H1 (cell line): ENCODE results near the gene SEPTIN5. TPM values are rescaled to one million over a fixed set of nuclear protein-coding genes. Genes with fewer than 3 reads are reported as not detected.

Experiments used
- CTCF ChIA-PET: fragments of 300-600 bp; sonication (Branson Sonifier 250); formaldehyde crosslinking; loops from one replicate; lab custom pipeline; 2021; ENCODE audit not compliant: partially characterized antibody; lab: Charles Lee
- POLR2A ChIA-PET: fragments of 300-600 bp; sonication (Branson Sonifier 250); formaldehyde crosslinking; loops from one replicate; lab custom pipeline; 2021; ENCODE audit warnings: inconsistent platforms; ENCODE audit not compliant: partially characterized antibody; lab: Charles Lee
- DNase-seq, 2 experiments: peaks; one replicate each; pipeline versions ENCODE4 v3.0.0 to v3.0.0-alpha.2; 2010 to 2022; ENCODE audit warnings: low spot score in 2 of 2, low read depth in 1 of 2, mixed read lengths in 1 of 2
- FAIRE-seq: peaks from 2 replicates; lab custom pipeline; 2011; peaks lifted over from hg19 to GRCh38; lab: Jason Lieb, UNC
- H2AFZ ChIP-seq: 2 replicates; pipeline ENCODE4 v1.8.1; 2012; ENCODE audit warnings: low read length, inconsistent platforms
- H2AK5ac ChIP-seq: 2 replicates; pipeline ENCODE4 v1.6.1; 2013; ENCODE audit warnings: low read depth, low read length
- H2BK120ac ChIP-seq: replicated peaks from 2 replicates; pipeline ENCODE3; 2013; ENCODE audit warnings: low read depth, low read length, inconsistent platforms
- H2BK12ac ChIP-seq: 2 replicates; pipeline ENCODE4 v1.6.1; 2013; ENCODE audit warnings: low read depth, low read length
- H2BK15ac ChIP-seq: 2 replicates; pipeline ENCODE4 v1.6.1; 2013; ENCODE audit warnings: low read length
- H2BK20ac ChIP-seq: 2 replicates; pipeline ENCODE4 v1.6.1; 2013; ENCODE audit warnings: low read length
- H2BK5ac ChIP-seq: 2 replicates; pipeline ENCODE4 v1.6.1; 2013; ENCODE audit warnings: low read depth, low read length
- H3K14ac ChIP-seq: 2 replicates; pipeline ENCODE4 v1.6.1; 2013; ENCODE audit warnings: inconsistent platforms; ENCODE audit not compliant: insufficient read length
- H3K18ac ChIP-seq: 2 replicates; pipeline ENCODE4 v1.6.1; 2013; ENCODE audit warnings: low read length; ENCODE audit errors: extremely low read depth
- H3K23ac ChIP-seq: 2 replicates; pipeline ENCODE4 v1.6.1; 2013; ENCODE audit warnings: inconsistent platforms; ENCODE audit not compliant: insufficient read length
- H3K23me2 ChIP-seq: 2 replicates; pipeline ENCODE4 v1.6.1; 2013; ENCODE audit warnings: low read depth, low read length
- H3K27ac ChIP-seq: 2 replicates; pipeline ENCODE4 v1.6.1; 2011; ENCODE audit warnings: low read depth, low read length, inconsistent platforms
- H3K27me3 ChIP-seq, 4 experiments: replicated peaks in 1 of 4; 1 replicate in 1 of 4; 2 replicates in 3 of 4; pipeline versions ENCODE4 v1.6.1 to v1.8.1; 2011 to 2013; ENCODE audit warnings: low read length in 3 of 4, mild to moderate bottlenecking in 3 of 4, inconsistent platforms in 2 of 4, mixed read lengths in 2 of 4, moderate library complexity in 1 of 4; ENCODE audit not compliant: control insufficient read depth in 3 of 4, insufficient read depth in 3 of 4; ENCODE audit errors: extremely low read depth in 1 of 4
- H3K36me3 ChIP-seq, 4 experiments: 2 replicates each; pipeline versions ENCODE4 v1.6.1 to v1.8.1; 2011 to 2013; ENCODE audit warnings: mild to moderate bottlenecking in 4 of 4, low read length in 3 of 4, moderate library complexity in 2 of 4, control low read depth in 1 of 4, inconsistent platforms in 1 of 4; ENCODE audit not compliant: insufficient read depth in 4 of 4, control insufficient read depth in 2 of 4
- H3K4ac ChIP-seq: replicated peaks from 2 replicates; pipeline ENCODE3; 2013; ENCODE audit warnings: low read length, low read depth, mixed read lengths, inconsistent platforms; ENCODE audit not compliant: insufficient read length
- H3K4me1 ChIP-seq, 4 experiments: replicated peaks in 1 of 4; 1 replicate in 1 of 4; 2 replicates in 3 of 4; pipeline versions ENCODE4 v1.6.1 to v1.8.1; 2011 to 2013; ENCODE audit warnings: low read length in 3 of 4, inconsistent platforms in 2 of 4, mixed read lengths in 1 of 4; ENCODE audit not compliant: insufficient read depth in 4 of 4, control insufficient read depth in 3 of 4
- H3K4me2 ChIP-seq, 2 experiments: 2 replicates each; pipeline versions ENCODE4 v1.6.1 to v1.8.1; 2011 to 2013; ENCODE audit warnings: low read depth in 2 of 2, low read length in 2 of 2, control low read depth in 1 of 2, inconsistent platforms in 1 of 2, mild to moderate bottlenecking in 1 of 2; ENCODE audit not compliant: insufficient read depth in 1 of 2
- H3K4me3 ChIP-seq, 4 experiments: fragments of 200-600, 300-600 bp in 1 of 4; sonication (generic), shearing (Covaris generic), sonication (Bioruptor Twin) in 1 of 4; 2 replicates each; pipeline versions ENCODE4 v1.5.1 to v1.8.1; 2011 to 2016; ENCODE audit warnings: low read length in 4 of 4, low read depth in 3 of 4, control low read depth in 2 of 4, inconsistent platforms in 2 of 4, mild to moderate bottlenecking in 2 of 4, mixed read lengths in 1 of 4, moderate library complexity in 1 of 4; ENCODE audit not compliant: insufficient read depth in 2 of 4; ENCODE audit errors: extremely low read depth in 1 of 4
- H3K56ac ChIP-seq: replicated peaks from 2 replicates; pipeline ENCODE3; 2013; ENCODE audit warnings: low read depth, mild to moderate bottlenecking, mixed read lengths, low read length, inconsistent platforms; ENCODE audit not compliant: insufficient read length
- H3K79me1 ChIP-seq: 2 replicates; pipeline ENCODE4 v1.6.1; 2013; ENCODE audit warnings: low read depth, low read length, control low read depth
- H3K79me2 ChIP-seq, 2 experiments: 2 replicates each; pipeline versions ENCODE4 v1.6.1 to v1.8.1; 2012 to 2013; ENCODE audit warnings: low read length in 2 of 2, mild to moderate bottlenecking in 2 of 2, inconsistent platforms in 1 of 2; ENCODE audit not compliant: insufficient read depth in 2 of 2, control insufficient read depth in 1 of 2
- H3K9ac ChIP-seq, 4 experiments: replicated peaks in 1 of 4; 1 replicate in 1 of 4; 2 replicates in 3 of 4; pipeline versions ENCODE4 v1.6.1 to v1.8.1; 2011 to 2013; ENCODE audit warnings: low read depth in 3 of 4, low read length in 3 of 4, control low read depth in 2 of 4, mild to moderate bottlenecking in 2 of 4, moderate library complexity in 2 of 4, inconsistent platforms in 1 of 4; ENCODE audit errors: extremely low read depth in 1 of 4
- H3K9me3 ChIP-seq, 2 experiments: 2 replicates each; pipeline versions ENCODE4 v1.6.1 to v1.8.1; 2012 to 2013; ENCODE audit warnings: mild to moderate bottlenecking in 2 of 2, moderate library complexity in 2 of 2, control low read depth in 1 of 2, inconsistent platforms in 1 of 2, low read depth in 1 of 2, low read length in 1 of 2, mixed read lengths in 1 of 2; ENCODE audit not compliant: insufficient read depth in 2 of 2
- H4K20me1 ChIP-seq, 2 experiments: replicated peaks in 1 of 2; 2 replicates each; pipeline versions ENCODE3 to v1.8.1; 2011 to 2013; ENCODE audit warnings: inconsistent platforms in 2 of 2, low read length in 2 of 2, mild to moderate bottlenecking in 1 of 2; ENCODE audit not compliant: insufficient read depth in 2 of 2, control insufficient read depth in 1 of 2
- H4K5ac ChIP-seq: 2 replicates; pipeline ENCODE4 v1.6.1; 2013; ENCODE audit warnings: low read length, low read depth, mixed read lengths, inconsistent platforms; ENCODE audit not compliant: insufficient read length
- H4K8ac ChIP-seq: 2 replicates; pipeline ENCODE4 v1.8.0; 2013; ENCODE audit warnings: mild to moderate bottlenecking, moderate library complexity, low read length, inconsistent platforms; ENCODE audit not compliant: insufficient read depth; ENCODE audit errors: extremely low read depth
- H4K91ac ChIP-seq: replicated peaks from 2 replicates; pipeline ENCODE3; 2013; ENCODE audit warnings: low read length, mixed read lengths, inconsistent platforms; ENCODE audit not compliant: insufficient read length
- BACH1 ChIP-seq: IDR thresholded peaks from 2 replicates; pipeline ENCODE4 v1.6.1; 2012; ENCODE audit warnings: low read length, improper control_type of control experiment
- WGBS, 2 experiments: shearing (Covaris generic) in 1 of 2; methylation state at CpG; one replicate each; pipeline versions ENCODE4 v1.1.6 to v1.1.7; 2013 to 2015; ENCODE audit warnings: low lambda C conversion rate in 2 of 2, mixed read lengths in 2 of 2, inconsistent platforms in 1 of 2, low coverage in 1 of 2, missing lambda C conversion rate in 1 of 2; ENCODE audit not compliant: insufficient replicate concordance in 2 of 2, insufficient coverage in 1 of 2, insufficient read length in 1 of 2; ENCODE audit errors: extremely low coverage in 1 of 2, missing lambda C conversion rate in 1 of 2; 5-methylcytosine and 5-hydroxymethylcytosine counted together
- polyA plus RNA-seq, 7 experiments: library from polyadenylated mRNA; depleted of rRNA in 3 of 7; stranded (reverse) in 5 of 7; unstranded in 2 of 7; fragments of >200 nt in 5 of 7; fragments of 200-250 nt in 2 of 7; gene quantifications; 1 replicate in 5 of 7; 2 replicates in 1 of 7; 4 replicates in 1 of 7; pipeline versions ENCODE4 v1.2.1 to v1.2.3, GENCODE V29; 2011 to 2013; ENCODE audit warnings: missing spikeins in 2 of 7, mixed read lengths in 2 of 7
- total RNA-seq: library from RNA; stranded (reverse); fragmentation: NEBNext Ultra II Directional; extraction: Animal tissue kit (Norgen Biotek cat#: 25700); gene quantifications from 2 replicates; pipeline ENCODE4 v1.2.1, GENCODE V29; 2021

The SEPTIN5 gene
- total and polyA plus RNA-seq, 2 of the 8 experiments (the other 6 are each of a cell fraction or from before 2014, with no cell fraction given) = 6.0 to 8.6 TPM

GRCh38 chr22:19703869-19704268, 10.4 kb upstream of the SEPTIN5 start:
- no peak for TF ChIP-seq BACH1
- TF ChIP-seq, all 59 proteins: peak for 0
- H3K27me3 ChIP-seq = peaks cover 0 to 8% (median 7%) of the 10 kb centered on the region in 4 experiments; a peak in 4 of 7 replicates
- no peak overlapping the region for H3K4me3 ChIP-seq
- DNase-seq = no peak
- no peaks in the 10 kb centered on the region for H3K23me2 ChIP-seq
- peak overlapping the region; percentile 25 for H4K91ac ChIP-seq
- H2BK5ac ChIP-seq = peak overlapping the region; percentile 90; the same call in 1 of the 2 replicates
- no peak overlapping the region for H2BK120ac ChIP-seq
- H2AK5ac ChIP-seq = 0 out of 2 replicates have a peak overlapping the region, but pooled peaks have one; percentile 91
- peak overlapping the region; percentile 99 for H2BK12ac ChIP-seq
- no peak overlapping the region for H3K56ac ChIP-seq
- H3K9me3 ChIP-seq = no peaks in the 10 kb centered on the region
- no peak overlapping the region for H3K27ac ChIP-seq
- H3K9ac ChIP-seq = no peak overlapping the region
- peak overlapping the region; percentile 10 for H2BK20ac ChIP-seq
- H2BK15ac ChIP-seq = peak overlapping the region; percentile 8; the same call in 1 of the 2 replicates
- no peaks in the 10 kb centered on the region for H3K79me2 ChIP-seq
- no peaks in the 10 kb centered on the region for H3K36me3 ChIP-seq
- no peak overlapping the region for H3K23ac ChIP-seq
- 75% methylated on average over 9 of the region's 9 CpGs; no CpG with 5 or more reads in 1 of the 2 experiments for WGBS, 2 experiments
- no peak overlapping the region for H4K5ac ChIP-seq
- peak overlapping the region; percentile 71; the same call in 1 of the 2 replicates for H3K18ac ChIP-seq
- H4K8ac ChIP-seq = no peak overlapping the region
- H3K79me1 ChIP-seq = no peaks in the 10 kb centered on the region
- no peak overlapping the region for H3K4ac ChIP-seq
- peaks cover 0 to 24% (median 14%) of the 10 kb centered on the region in 4 experiments; a peak in 6 of 7 replicates for H3K4me1 ChIP-seq
- POLR2A ChIA-PET = interaction anchor here (1.6 kb wide), 1 partner anchor 8 kb away, joined by 3 read pairs; no protein-coding TSS in a partner anchor
- FAIRE-seq = no peak
- no peak overlapping the region for H3K4me2 ChIP-seq
- H4K20me1 ChIP-seq = no peaks in the 10 kb centered on the region
- H3K14ac ChIP-seq = no peak overlapping the region
- H2AFZ ChIP-seq = no peak overlapping the region
- CTCF ChIA-PET = interaction anchor here (2.1 to 7.5 kb wide), 7 partner anchors 8 to 59 kb away, joined by 8 to 76 read pairs (median 19); partner anchors contain the start of gene SEPTIN5
